Measurements from ENCODE around the gene OLFM4.
"Not testable (repeated sequence)": the region's sequence is repeated elsewhere in the genome, so short reads cannot be mapped to it uniquely, and the experiment has no call there.

OLFM4 gene

DNA sequence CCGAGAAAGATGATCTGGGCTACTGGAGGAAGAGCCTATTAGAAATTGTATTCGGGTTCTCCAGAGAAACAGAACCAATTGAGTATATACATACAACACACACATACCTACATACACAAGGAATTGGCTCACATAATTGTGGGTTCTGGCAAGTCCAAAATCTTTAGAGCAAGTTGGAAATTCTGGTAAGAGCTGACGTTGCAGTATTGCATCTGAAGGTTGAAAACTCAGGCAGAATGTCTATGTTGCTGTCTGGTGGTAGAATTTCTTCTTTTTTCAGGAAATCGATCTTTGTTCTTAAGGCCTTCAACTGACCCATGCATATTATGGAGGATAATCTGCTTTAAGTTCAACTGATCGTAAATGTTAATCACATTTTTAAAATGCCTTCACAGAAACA, 15.5 kb upstream of the OLFM4 start:
- H3K4me2 ChIP-seq = no peak overlapping the region
- H3K36me3 ChIP-seq = no peaks in the 10 kb centered on the region
- H3K4me1 ChIP-seq = peaks cover 16% of the 10 kb centered on the region
- no peak for TF ChIP-seq Cebpa-rat (IDR thresholded peaks at IDR 0.05)
- H3K27me3 ChIP-seq = no peaks in the 10 kb centered on the region
- H3K27ac ChIP-seq = no peak overlapping the region
- no peaks in the 10 kb centered on the region for H3K9me3 ChIP-seq
- no peaks in the 10 kb centered on the region for H4K20me1 ChIP-seq
- H3K4me3 ChIP-seq = no peak overlapping the region
- H3K9ac ChIP-seq = no peak overlapping the region

DNA sequence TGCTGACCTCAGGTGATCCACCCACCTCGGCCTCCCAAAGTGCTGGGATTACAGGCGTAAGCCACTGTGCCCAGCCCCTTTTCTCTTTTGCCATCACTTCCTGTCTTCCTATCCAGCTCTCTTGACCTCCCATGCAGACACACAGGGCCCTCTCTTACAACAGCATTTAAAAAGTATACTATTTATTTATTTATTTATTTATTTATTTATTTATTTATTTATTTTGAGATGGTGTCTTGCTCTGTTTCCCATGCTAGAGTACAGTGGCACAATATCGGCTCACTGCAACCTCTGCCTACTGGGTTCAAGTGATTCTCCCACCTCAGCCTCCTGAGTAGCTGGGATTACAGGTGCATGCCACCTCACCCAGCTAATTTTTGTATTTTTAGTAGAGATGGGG, 14.6 kb upstream of the OLFM4 start:
- H3K4me2 ChIP-seq, H4K20me1 ChIP-seq: not testable (repeated sequence)

DNA sequence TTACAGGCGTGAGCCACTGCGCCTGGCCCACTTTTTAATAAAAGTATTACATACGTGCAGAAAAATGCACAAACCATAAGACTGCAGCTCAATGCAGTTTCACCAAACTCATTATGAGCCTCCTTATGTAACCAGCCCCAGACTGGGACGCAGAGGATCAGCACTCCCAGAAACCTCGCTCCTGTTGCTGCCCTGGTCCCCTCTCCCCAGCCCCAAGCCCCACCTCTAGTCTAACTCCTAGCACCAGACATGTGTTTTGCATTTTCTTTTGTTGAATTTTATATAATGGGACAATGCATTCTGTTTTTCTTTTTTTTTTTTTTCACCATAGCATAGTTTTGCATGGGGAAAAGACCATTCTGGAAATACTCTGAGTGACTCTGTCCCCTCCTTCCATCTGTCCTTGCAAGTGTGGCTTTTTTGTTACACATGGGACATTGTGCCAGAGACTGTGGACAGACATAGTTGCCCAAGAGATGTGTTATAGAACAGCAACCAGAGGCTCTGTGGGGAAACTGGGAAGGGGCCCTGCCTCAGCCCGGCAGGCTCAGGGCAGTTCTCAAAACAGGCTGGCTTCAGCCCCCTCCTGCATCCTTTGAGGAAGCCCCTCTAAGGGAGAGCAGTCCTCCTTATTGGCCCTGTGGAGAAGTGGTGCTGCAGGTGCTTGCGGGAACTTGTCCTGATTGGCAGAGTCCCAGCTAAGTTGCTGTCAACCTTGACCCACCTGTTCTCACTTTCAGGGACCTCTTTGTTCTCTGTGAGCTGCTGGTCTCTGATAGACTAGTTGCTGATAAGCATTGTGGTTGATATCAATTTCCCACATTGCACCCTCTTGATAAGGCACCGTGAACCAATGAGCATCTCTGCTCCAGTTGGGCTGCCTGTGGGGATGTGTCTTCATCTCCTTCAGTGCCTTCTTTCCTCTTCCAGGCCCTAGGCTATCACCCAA, 13.8 kb upstream of the OLFM4 start:
- no peak overlapping the region for H3K9ac ChIP-seq
- no peaks in the 10 kb centered on the region for H4K20me1 ChIP-seq
- H3K36me3 ChIP-seq = no peaks in the 10 kb centered on the region
- H3K9me3 ChIP-seq = no peaks in the 10 kb centered on the region
- H3K27ac ChIP-seq = no peak overlapping the region
- H3K27me3 ChIP-seq = no peaks in the 10 kb centered on the region
- H3K4me1 ChIP-seq = peaks cover 8% of the 10 kb centered on the region
- no peak overlapping the region for H3K4me2 ChIP-seq
- TF ChIP-seq Cebpa-rat (IDR thresholded peaks at IDR 0.05) = no peak
- H3K4me3 ChIP-seq = no peak overlapping the region

More for the DNA sequence above, 14.6 kb upstream of the OLFM4 start:
- H3K9me3 ChIP-seq, H3K27me3 ChIP-seq, H3K9ac ChIP-seq, H3K4me3 ChIP-seq, H3K4me1 ChIP-seq, H3K36me3 ChIP-seq, H3K27ac ChIP-seq: not testable (repeated sequence)

DNA sequence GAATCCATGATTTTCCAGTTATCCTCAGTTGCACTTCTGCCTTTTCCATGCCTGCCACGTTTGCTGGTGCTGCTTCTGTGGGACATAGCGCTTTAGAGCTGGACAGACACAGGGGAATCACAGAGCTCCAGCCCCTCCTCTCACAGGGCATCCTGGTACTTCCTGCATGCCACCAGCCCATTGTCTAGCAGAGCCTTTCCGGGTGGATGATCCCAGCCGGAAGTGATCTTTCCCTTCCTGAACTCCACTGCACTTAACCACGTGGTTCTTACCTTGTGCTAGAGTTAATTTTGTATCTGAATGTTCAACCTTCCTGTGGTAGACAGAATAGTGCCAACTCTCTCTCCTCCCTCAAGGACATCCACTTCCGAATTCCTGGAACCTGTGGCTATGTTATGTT, 12.6 kb upstream of the OLFM4 start:
- H3K36me3 ChIP-seq = no peaks in the 10 kb centered on the region
- no peaks in the 10 kb centered on the region for H3K9me3 ChIP-seq
- no peaks in the 10 kb centered on the region for H4K20me1 ChIP-seq
- no peak overlapping the region for H3K27ac ChIP-seq
- peaks cover 8% of the 10 kb centered on the region for H3K4me1 ChIP-seq
- no peak overlapping the region for H3K4me3 ChIP-seq
- no peak overlapping the region for H3K4me2 ChIP-seq
- no peak overlapping the region for H3K9ac ChIP-seq
- H3K27me3 ChIP-seq = no peaks in the 10 kb centered on the region
- no peak for TF ChIP-seq Cebpa-rat (IDR thresholded peaks at IDR 0.05)

- Histone ChIP-seq H4K20me1 (no peaks in the 10 kb centered on the region), H3K27ac (no peak overlapping the region), H3K9ac (no peak overlapping the region), H3K4me2 (no peak overlapping the region), H3K9me3 (no peaks in the 10 kb centered on the region), H3K36me3 (no peaks in the 10 kb centered on the region), H3K4me1 (peaks cover 6% of the 10 kb centered on the region), H3K4me3 (no peak overlapping the region), H3K27me3 (no peaks in the 10 kb centered on the region)
- no peak for TF ChIP-seq Cebpa-rat (IDR thresholded peaks at IDR 0.05)
Observed at GRCh38 chr13:53017433-53017970, 11.1 kb upstream of the OLFM4 start.

- TF ChIP-seq Cebpa-rat (IDR thresholded peaks at IDR 0.05) = no peak
Observed at GRCh38 chr13:53018690-53019647, 9.6 kb upstream of the OLFM4 start.

GRCh38 chr13:53020764-53021335, 7.8 kb upstream of the OLFM4 start:
- no peak overlapping the region for H3K27ac ChIP-seq
- H3K9me3 ChIP-seq = no peaks in the 10 kb centered on the region
- no peaks in the 10 kb centered on the region for H3K36me3 ChIP-seq
- H3K4me3 ChIP-seq = no peak overlapping the region
- no peaks in the 10 kb centered on the region for H3K4me1 ChIP-seq
- no peaks in the 10 kb centered on the region for H4K20me1 ChIP-seq
- no peaks in the 10 kb centered on the region for H3K27me3 ChIP-seq
- TF ChIP-seq Cebpa-rat (IDR thresholded peaks at IDR 0.05) = no peak
- no peak overlapping the region for H3K9ac ChIP-seq
- H3K4me2 ChIP-seq = no peak overlapping the region

More at GRCh38 chr13:53018690-53019647, 9.6 kb upstream of the OLFM4 start:
- Histone ChIP-seq H3K36me3 (no peaks in the 10 kb centered on the region), H3K4me1 (no peaks in the 10 kb centered on the region), H3K4me2 (no peak overlapping the region), H3K9me3 (no peaks in the 10 kb centered on the region), H3K4me3 (no peak overlapping the region), H3K27me3 (no peaks in the 10 kb centered on the region), H4K20me1 (no peaks in the 10 kb centered on the region), H3K27ac (no peak overlapping the region), H3K9ac (no peak overlapping the region)

DNA sequence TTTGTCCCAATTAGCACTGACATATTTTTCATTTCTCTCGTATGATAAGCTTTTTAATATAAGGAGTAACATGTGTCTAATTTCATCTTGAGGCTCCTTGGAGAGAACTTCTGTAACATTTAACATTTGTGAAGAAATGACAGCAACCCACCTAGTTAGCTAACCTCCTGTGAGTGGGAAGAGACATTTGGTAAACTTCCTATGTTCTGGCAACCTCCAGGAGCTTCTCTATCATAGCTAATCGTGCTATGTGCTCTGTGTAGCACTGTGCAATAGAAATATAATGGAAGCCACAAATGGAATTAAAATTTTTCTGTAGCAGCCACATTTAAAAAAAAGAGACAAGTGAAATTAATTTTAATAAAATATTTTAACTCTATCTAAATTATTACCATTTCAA, 5.4 kb upstream of the OLFM4 start:
- Histone ChIP-seq H3K9ac (no peak overlapping the region), H3K36me3 (no peaks in the 10 kb centered on the region), H4K20me1 (no peaks in the 10 kb centered on the region), H3K4me2 (no peak overlapping the region), H3K9me3 (no peaks in the 10 kb centered on the region), H3K27ac (no peak overlapping the region), H3K27me3 (no peaks in the 10 kb centered on the region), H3K4me3 (no peak overlapping the region), H3K4me1 (no peaks in the 10 kb centered on the region)
- TF ChIP-seq Cebpa-rat (IDR thresholded peaks at IDR 0.05) = no peak

DNA sequence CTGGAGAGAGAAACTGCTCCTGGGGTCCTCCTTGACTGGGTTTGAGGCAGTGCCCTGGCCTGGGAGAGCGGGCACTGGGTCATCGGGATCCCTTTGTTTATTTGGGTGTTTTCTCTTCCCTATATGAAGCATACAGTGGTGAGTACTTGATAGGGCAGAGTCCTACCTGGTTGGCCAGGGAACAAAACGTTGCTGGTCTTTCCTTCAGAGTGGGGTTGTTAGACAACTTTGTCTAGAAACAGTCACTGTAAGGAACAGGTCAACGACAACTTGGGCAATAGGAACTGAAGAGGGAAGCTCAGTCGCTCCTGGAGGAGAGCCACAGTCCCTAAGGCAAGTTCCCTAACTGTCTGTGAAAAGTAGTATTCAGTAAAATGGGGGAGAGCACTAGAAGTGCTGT, 550 bp upstream of the OLFM4 start:
- H3K9ac ChIP-seq = no peak overlapping the region
- TF ChIP-seq Cebpa-rat (IDR thresholded peaks at IDR 0.05) = no peak
- H3K4me3 ChIP-seq = no peak overlapping the region
- no peaks in the 10 kb centered on the region for H3K36me3 ChIP-seq
- no peaks in the 10 kb centered on the region for H4K20me1 ChIP-seq
- no peak overlapping the region for H3K27ac ChIP-seq
- H3K27me3 ChIP-seq = no peaks in the 10 kb centered on the region
- H3K4me2 ChIP-seq = no peak overlapping the region
- no peaks in the 10 kb centered on the region for H3K9me3 ChIP-seq
- no peaks in the 10 kb centered on the region for H3K4me1 ChIP-seq
